Activated CD4-positive, CD25-positive, alpha-beta regulatory T cell treated with anti-CD3 and anti-CD28 coated beads, Interleukin-2, amount 50 U/mL, for 24 hours (primary cell): ENCODE results near the gene SLC5A9.
"Not testable (repeated sequence)": the region's sequence is repeated elsewhere in the genome, so short reads cannot be mapped to it uniquely, and the experiment has no call there.

Experiments
- ATAC-seq, 2 donors: fragments of 150-1000 bp; cut with Tn5 transposase; one replicate each; pipeline ENCODE4 v1.10.0; 2021; ENCODE audit warnings: mild to moderate bottlenecking in 1 of 2, moderate library complexity in 1 of 2

The SLC5A9 gene

GRCh38 chr1:48246727-48247126 is 24.2 kb downstream of the SLC5A9 start:
- ATAC-seq: no peak

- ATAC-seq: no peak
These were observed 25.8 kb downstream of the SLC5A9 start for GRCh38 chr1:48248356-48248755.

GRCh38 chr1:48249868-48250267 is 27.4 kb downstream of the SLC5A9 start:
- ATAC-seq: no peak

GRCh38 chr1:48250572-48250971 is 28.1 kb downstream of the SLC5A9 start:
- ATAC-seq: no peak

GRCh38 chr1:48251323-48251722 is 28.8 kb downstream of the SLC5A9 start:
- no peak for ATAC-seq

GRCh38 chr1:48251821-48252220 is 29.3 kb downstream of the SLC5A9 start:
- no peak for ATAC-seq

GRCh38 chr1:48254254-48254653 is 31.7 kb downstream of the SLC5A9 start:
- ATAC-seq: no peak

- ATAC-seq: no peak
These were observed 35.6 kb downstream of the SLC5A9 start for GRCh38 chr1:48258106-48258505.

- no peak for ATAC-seq
These were observed 39.4 kb downstream of the SLC5A9 start for GRCh38 chr1:48261881-48262400.

- no peak for ATAC-seq
These were observed 40.5 kb downstream of the SLC5A9 start for GRCh38 chr1:48263041-48263440.

GRCh38 chr1:48266576-48266975 is 44.1 kb downstream of the SLC5A9 start:
- no peak for ATAC-seq

- not testable (repeated sequence) for ATAC-seq
These were observed 54.9 kb downstream of the SLC5A9 start for GRCh38 chr1:48277437-48277836.

GRCh38 chr1:48282329-48282728 is 59.8 kb downstream of the SLC5A9 start:
- ATAC-seq: not testable (repeated sequence)

- ATAC-seq: not testable (repeated sequence)
These were observed 62.3 kb downstream of the SLC5A9 start for GRCh38 chr1:48284696-48285420.

- no peak for ATAC-seq
These were observed 63.0 kb downstream of the SLC5A9 start for GRCh38 chr1:48285525-48285924.

GRCh38 chr1:48291421-48291820 is 68.9 kb downstream of the SLC5A9 start:
- no peak for ATAC-seq

GRCh38 chr1:48292706-48293105 is 70.2 kb downstream of the SLC5A9 start:
- no peak for ATAC-seq

GRCh38 chr1:48294094-48294493 is 71.6 kb downstream of the SLC5A9 start:
- ATAC-seq: not testable (repeated sequence)

- no peak for ATAC-seq
These were observed 72.1 kb downstream of the SLC5A9 start for GRCh38 chr1:48294656-48295055.
